ACHN (cell line): ENCODE results near the gene ANKRD44.

Experiments
- DNase-seq: peaks from one replicate; pipeline ENCODE4 v3.0.0-alpha.2; 2015
- in situ Hi-C: cut with HindIII; loops from 2 replicates; pipeline ENCODE4 v1.10.0; 2017; ENCODE audit warnings: low sequenced_read_pairs, low pct_ligation_motif_present, low pct_unique_long_range_greater_than_20kb

Gene ANKRD44

DNA sequence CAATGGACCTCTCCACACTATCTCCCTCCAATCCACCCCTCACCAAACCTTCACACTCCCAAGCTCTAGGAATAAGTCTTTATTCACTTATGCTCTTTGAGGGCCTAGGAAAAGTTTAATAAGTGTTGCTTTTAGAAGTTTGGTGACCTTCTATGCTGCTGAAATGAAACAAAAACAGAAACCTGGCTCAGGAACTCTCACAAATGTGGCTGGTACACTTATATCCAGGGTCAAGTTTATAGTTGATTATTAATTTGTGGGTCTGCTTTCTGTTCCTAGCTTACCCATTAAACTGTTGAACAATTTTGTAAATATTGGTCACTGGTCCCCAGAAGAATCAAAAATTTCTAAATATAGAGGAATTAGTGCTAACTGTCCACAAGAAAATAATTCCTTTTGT, 14.2 kb upstream of the ANKRD44 start:
- no peak for DNase-seq
- in situ Hi-C loops: no loop called here

DNA sequence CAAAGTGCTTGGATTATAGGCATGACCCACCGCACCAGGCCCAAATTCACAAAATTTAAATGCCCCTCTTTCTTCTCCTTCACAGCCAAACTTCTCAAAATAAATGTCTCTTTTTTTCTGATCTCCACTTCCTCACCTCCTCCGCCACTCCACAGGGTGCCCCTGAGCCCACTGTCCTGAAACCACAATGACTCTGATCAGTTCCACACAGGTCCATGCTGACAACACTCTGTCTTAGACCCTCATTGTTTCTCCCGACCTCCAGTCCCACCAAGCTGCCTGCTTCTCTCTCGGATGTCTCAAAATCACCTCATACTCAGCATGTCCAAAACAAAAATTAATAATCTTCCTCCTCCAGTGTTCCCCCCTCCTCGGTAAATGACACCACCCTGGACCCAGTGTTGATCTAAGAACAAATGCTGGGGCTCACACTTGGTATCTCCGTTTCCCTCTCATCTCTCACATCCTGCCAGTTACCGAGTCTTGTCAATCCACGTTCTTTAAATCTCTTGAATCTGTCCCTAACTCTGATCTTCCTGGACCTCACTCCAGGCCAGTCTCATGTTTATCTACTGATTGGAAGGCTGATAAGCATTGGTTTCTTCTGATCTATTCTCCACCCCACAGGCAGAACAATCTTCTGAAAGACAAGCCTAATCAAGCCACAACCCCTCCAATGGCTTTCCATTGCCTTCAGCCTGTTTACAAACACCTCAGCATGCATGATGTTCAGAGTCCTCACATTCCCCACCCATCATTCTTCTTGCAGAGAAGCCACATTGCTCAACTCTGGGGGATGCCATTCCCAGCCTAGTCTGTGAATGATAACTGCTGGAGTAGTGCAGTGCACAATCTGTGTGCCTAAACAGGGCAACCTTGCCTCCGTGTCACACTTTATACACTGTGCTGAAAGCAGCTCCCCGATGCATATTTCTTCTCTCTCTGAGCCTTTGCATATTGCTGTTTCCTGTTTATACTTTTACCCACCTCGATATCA, 12.4 kb upstream of the ANKRD44 start:
- no peak for DNase-seq
- in situ Hi-C loops: no loop called here

- in situ Hi-C loops: no loop called here
- DNase-seq: no peak
Observed at GRCh38 chr2:197322143-197322542, 11.6 kb upstream of the ANKRD44 start.

- no peak for DNase-seq
- in situ Hi-C loops: no loop called here
Observed at GRCh38 chr2:197315371-197315770, 4.8 kb upstream of the ANKRD44 start.

DNA sequence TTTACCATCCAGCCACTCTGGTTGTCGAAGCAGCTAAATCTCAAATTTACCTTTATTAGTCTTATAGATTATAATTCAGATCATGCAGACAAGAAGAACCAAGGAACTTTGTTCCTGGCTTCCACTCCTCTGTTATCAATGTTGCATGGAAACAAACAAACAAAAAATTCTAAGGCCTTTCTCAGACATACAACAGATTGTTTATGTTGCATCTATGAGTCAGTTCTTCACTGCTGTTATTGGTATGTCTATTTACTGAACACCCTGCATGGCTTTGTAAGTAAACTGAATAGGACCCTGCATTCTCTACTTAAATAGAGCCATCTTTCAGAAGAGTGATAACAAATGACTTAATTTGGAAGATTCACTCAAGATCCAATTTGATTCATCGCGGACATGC, 1.6 kb upstream of the ANKRD44 start:
- DNase-seq: no peak
- in situ Hi-C loops: no loop called here

DNA sequence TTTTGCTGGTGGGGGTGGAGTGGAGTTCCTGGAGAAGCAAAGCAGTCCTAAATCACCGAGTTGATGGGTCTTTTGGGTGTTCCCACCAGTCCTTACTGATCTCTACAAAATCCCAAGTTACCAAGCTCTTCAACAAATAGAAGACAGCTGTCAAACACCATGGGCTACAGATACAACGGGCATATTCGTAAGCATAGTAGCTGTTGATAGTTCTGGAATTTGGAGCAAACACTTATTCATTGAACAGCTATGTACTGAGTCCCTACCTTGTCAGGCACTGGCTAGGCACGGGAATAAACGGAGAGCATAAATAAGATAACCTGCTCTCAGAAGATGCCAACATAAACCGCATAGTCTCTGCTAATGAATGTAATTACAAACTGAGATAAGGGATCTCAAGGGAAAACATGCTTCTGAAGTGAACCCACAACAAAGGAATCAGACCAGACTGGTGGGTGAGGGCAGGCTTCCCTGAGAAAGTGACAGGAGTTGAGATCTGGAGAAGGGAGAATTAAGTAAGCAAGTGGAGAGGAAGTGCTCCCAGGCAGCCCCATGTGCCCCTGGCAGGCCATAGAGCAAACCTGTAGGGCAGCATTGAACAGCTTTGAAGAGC, 947 bp upstream of the ANKRD44 start:
- no peak for DNase-seq
- in situ Hi-C loops: no loop called here

- no peak for DNase-seq
- in situ Hi-C loops: no loop called here
Observed at GRCh38 chr2:197310987-197311420, 424 bp upstream of the ANKRD44 start.

DNA sequence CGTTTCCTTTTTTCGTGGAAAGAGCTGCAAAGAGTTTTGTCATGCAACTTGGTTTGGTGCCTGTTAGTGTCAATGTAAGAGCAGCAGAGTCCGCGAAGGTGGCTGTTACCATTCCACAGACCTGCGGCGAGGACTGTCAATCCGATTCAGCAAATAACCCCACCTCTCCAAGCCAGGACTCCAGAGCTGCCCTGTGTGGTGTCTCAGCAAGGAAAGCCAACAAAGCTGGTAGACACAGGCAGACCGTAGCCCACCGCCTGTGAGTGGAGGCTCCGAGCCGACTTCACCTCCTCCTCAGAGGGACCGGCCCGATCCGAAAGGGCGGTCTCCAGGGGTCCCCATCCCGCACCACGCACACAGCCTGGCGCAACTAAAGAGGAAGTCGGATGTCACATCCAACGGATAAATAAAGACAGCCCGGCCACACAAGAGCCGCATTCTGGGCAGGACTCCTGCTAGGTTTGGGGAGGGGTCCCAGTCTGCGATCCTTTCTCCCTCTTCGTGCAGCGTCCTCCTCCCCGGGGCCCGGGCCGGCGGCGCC, 819 bp downstream of the ANKRD44 start:
- DNase-seq: no peak
- in situ Hi-C loops: no loop called here

DNA sequence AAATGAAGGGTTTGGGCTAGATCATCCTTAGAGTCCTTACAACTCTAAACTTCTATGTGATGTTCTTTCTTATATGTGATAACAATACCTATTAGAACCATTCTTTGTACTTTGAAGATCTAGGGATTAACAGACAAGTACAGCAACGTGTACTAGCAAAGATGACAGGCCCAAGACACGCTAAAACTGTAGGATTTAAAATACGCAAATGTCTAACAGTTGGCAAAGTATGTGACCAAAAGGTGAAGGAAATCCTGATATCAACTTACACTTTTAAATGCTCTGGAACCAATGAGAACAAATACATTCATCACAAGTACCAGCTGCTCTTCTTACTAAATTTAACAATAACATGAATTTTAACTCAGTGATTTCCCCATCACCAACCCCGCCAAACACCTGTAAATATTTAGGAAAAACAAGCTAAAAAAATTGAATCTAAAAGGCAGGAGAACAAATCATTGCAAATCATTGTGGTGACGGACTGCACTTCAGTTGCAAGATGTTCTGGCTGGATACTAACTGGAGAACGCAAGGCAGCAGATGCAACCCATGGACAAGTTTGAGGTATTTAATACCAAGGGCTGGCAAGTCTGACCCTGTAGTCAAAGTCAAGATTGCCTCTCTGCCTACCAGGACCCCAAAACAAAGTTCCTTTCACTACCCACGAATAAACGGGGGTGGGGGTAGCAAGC, 1.4 kb downstream of the ANKRD44 start:
- in situ Hi-C loops: no loop called here
- DNase-seq: no peak

DNA sequence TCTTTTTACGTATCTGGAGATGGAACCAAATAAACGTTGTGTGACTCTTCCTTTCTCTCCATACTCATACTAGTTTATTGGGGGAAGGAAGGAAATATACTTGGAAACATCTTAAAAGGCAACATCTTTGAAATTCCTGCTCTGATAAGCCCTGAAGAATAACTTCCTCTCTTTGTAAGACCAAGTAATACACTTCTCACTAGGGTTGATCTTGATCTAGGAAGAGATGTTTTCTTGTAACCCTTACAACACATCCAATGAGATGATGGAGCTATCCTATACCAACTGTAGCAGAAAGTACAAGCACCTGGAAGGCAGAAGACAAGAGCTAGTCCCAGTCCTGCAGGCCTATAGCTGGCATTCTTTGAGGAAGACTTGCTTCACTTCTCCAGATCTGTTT, 2.0 kb downstream of the ANKRD44 start:
- DNase-seq: no peak
- in situ Hi-C loops: no loop called here

DNA sequence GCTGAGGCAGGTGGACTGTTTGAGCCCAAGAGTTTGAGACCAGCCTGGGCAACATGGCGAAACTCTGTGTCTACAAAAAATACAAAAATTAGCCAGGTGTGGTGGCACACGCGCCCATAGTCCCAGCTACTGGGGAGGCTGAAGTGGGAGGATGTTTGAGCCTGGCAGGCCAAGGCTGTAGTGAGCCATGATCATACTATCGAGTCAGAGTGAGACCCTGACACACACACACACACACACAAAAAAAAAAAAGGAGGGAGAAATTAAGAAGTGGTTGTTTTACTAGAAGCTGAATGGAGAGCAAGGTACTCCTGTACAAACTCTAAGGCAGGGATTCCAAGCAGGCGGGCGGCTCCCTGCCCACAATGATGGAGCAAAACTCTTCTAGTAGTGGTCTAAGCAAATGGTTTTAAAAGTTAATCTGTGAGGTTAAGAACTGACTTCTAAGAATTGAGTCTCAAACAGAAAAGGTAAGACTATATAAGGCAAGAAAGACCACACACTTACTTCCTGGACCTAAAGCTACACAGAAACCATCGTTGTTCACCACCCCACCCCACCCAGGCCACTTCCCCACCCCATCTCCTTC, 2.6 kb downstream of the ANKRD44 start:
- in situ Hi-C loops: no loop called here
- no peak for DNase-seq

GRCh38 chr2:197307236-197307932, 3.2 kb downstream of the ANKRD44 start:
- in situ Hi-C loops: no loop called here
- no peak for DNase-seq

GRCh38 chr2:197306696-197307040, 3.9 kb downstream of the ANKRD44 start:
- in situ Hi-C loops: no loop called here

GRCh38 chr2:197306024-197306695, 4.4 kb downstream of the ANKRD44 start:
- in situ Hi-C loops: no loop called here
- no peak for DNase-seq

More at GRCh38 chr2:197306696-197307040, 3.9 kb downstream of the ANKRD44 start:
- no peak for DNase-seq

- DNase-seq: no peak
- in situ Hi-C loops: no loop called here
Observed at GRCh38 chr2:197304556-197305011, 6.0 kb downstream of the ANKRD44 start.

DNA sequence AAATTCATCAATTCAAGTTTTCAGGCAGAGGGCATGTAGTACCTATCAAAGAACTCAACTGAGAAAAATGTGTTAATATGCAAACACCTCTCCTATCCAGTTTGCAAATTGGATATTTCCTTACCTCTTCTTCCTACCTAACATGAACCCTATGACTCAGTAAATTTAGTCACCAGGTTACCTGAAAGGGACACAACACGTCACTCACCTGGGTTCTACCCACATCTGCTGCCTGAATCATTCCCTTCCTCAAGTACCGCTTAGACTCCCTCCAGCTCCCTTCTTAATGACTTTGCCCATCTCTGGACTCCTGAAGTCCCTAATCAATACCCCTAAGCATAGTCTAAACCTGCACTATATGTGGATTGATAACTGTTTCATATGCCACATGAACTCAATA, 10.4 kb downstream of the ANKRD44 start:
- in situ Hi-C loops: no loop called here
- DNase-seq: no peak

DNA sequence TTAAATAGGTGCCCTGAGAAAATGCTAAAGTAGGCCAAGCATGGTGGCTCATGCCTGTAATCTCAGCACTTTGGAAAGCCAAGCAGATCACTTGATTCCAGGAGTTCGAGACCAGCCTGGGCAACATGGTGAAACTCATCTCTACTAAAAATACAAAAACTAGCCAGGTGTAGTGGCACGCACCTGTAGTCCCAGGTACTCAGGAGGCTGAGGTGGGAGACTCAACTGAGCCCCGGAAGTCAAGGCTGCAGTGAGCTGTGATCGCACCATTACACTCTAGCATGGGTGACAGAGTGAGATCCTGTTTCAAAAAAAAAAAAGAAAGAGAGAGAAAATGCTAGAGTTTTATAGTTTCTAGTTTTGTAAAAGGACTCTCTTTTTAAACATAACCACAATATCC, 12.0 kb downstream of the ANKRD44 start:
- no peak for DNase-seq
- in situ Hi-C loops: no loop called here
